ENCODE results near the gene USB1. TPM values are rescaled to one million over a fixed set of nuclear protein-coding genes. Genes with fewer than 3 reads are reported as not detected.

Gene USB1
- total and polyA plus RNA-seq, 2 donors: 4.5 to 31.4 TPM

GRCh38 chr16:57958544-57958943 is 42.7 kb upstream of the USB1 start:
- Histone ChIP-seq H3K36me3 (ENCODE audit: control insufficient read depth in 2 of 2, insufficient read depth in 2 of 2, low read length in 1 of 2) (no peaks in the 10 kb centered on the region), H3K4me1 (ENCODE audit: control insufficient read depth in 2 of 2, insufficient read depth in 2 of 2, low read length in 2 of 2) (no peaks in the 10 kb centered on the region), H3K4me3 (ENCODE audit: low read length in 2 of 2) (no peak overlapping the region), H3K27me3 (ENCODE audit: control insufficient read depth in 2 of 2, insufficient read depth in 1 of 2, low read length in 1 of 2) (no peaks in the 10 kb centered on the region), H3K9me3 (ENCODE audit: control insufficient read depth in 2 of 2, insufficient read depth in 1 of 2, low read length in 1 of 2) (no peaks in the 10 kb centered on the region), H3K27ac (ENCODE audit: low read depth in 1 of 2, low read length in 1 of 2) (no peak overlapping the region)
- 92% methylated on average over 6 of the region's 6 CpGs for WGBS
- no peak for DNase-seq (ENCODE audit: low read depth in 6 of 9, low spot score in 9 of 9)

- Histone ChIP-seq H3K36me3 (ENCODE audit: control insufficient read depth in 2 of 2, insufficient read depth in 2 of 2, low read length in 1 of 2) (no peaks in the 10 kb centered on the region), H3K4me1 (ENCODE audit: control insufficient read depth in 2 of 2, insufficient read depth in 2 of 2, low read length in 2 of 2) (no peaks in the 10 kb centered on the region), H3K4me3 (ENCODE audit: low read length in 2 of 2) (no peak overlapping the region), H3K9me3 (ENCODE audit: control insufficient read depth in 2 of 2, insufficient read depth in 1 of 2, low read length in 1 of 2) (no peaks in the 10 kb centered on the region), H3K27me3 (ENCODE audit: control insufficient read depth in 2 of 2, insufficient read depth in 1 of 2, low read length in 1 of 2) (no peaks in the 10 kb centered on the region), H3K27ac (ENCODE audit: low read depth in 1 of 2, low read length in 1 of 2) (no peak overlapping the region)
- 79% methylated on average over 8 of the region's 8 CpGs for WGBS
- DNase-seq (ENCODE audit: low read depth in 6 of 9, low spot score in 9 of 9): no peak
Measured at GRCh38 chr16:57959121-57959520, 42.1 kb upstream of the USB1 start.

- Histone ChIP-seq H3K4me3 (ENCODE audit: low read length in 2 of 2) (no peak overlapping the region), H3K9me3 (ENCODE audit: control insufficient read depth in 2 of 2, insufficient read depth in 1 of 2, low read length in 1 of 2) (no peaks in the 10 kb centered on the region), H3K36me3 (ENCODE audit: control insufficient read depth in 2 of 2, insufficient read depth in 2 of 2, low read length in 1 of 2) (no peaks in the 10 kb centered on the region), H3K27ac (ENCODE audit: low read depth in 1 of 2, low read length in 1 of 2) (no peak overlapping the region), H3K27me3 (ENCODE audit: control insufficient read depth in 2 of 2, insufficient read depth in 1 of 2, low read length in 1 of 2) (no peaks in the 10 kb centered on the region), H3K4me1 (ENCODE audit: control insufficient read depth in 2 of 2, insufficient read depth in 2 of 2, low read length in 2 of 2) (no peaks in the 10 kb centered on the region)
- WGBS: 90% methylated on average over 11 of the region's 11 CpGs
- no peak for DNase-seq (ENCODE audit: low read depth in 6 of 9, low spot score in 9 of 9)
Measured at GRCh38 chr16:57959804-57960203, 41.4 kb upstream of the USB1 start.

DNA sequence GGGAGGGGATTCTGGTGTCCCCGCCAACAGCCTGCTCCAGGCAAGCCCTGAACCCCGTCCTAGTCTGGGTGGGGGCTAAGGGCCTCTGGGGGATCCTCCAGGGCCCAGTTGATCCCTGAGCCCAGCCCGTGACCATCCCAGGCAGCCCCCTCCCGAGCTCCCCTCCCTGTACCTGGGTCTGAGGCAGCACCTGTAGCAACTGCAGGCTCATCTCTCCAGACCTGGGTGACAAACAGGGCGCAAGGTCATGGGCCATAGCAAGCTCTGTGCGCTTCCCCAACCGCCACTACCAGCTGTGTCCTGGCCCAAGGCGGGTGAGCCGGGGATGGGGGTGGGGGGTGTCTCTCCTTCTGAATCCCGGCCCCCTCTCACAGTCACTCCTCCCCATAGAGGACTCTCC is 40.9 kb upstream of the USB1 start:
- no peaks in the 10 kb centered on the region for H3K4me1 ChIP-seq (ENCODE audit: control insufficient read depth in 2 of 2, insufficient read depth in 2 of 2, low read length in 2 of 2)
- no peaks in the 10 kb centered on the region for H3K9me3 ChIP-seq (ENCODE audit: control insufficient read depth in 2 of 2, insufficient read depth in 1 of 2, low read length in 1 of 2)
- WGBS: 94% methylated on average over 10 of the region's 10 CpGs
- H3K4me3 ChIP-seq (ENCODE audit: low read length in 2 of 2): no peak overlapping the region
- DNase-seq (ENCODE audit: low read depth in 6 of 9, low spot score in 9 of 9): no peak
- H3K27me3 ChIP-seq (ENCODE audit: control insufficient read depth in 2 of 2, insufficient read depth in 1 of 2, low read length in 1 of 2): no peaks in the 10 kb centered on the region
- no peaks in the 10 kb centered on the region for H3K36me3 ChIP-seq (ENCODE audit: control insufficient read depth in 2 of 2, insufficient read depth in 2 of 2, low read length in 1 of 2)
- H3K27ac ChIP-seq (ENCODE audit: low read depth in 1 of 2, low read length in 1 of 2): no peak overlapping the region

- DNase-seq (ENCODE audit: low read depth in 6 of 9, low spot score in 9 of 9): no peak
- Histone ChIP-seq H3K4me3 (ENCODE audit: low read length in 2 of 2) (no peak overlapping the region), H3K27me3 (ENCODE audit: control insufficient read depth in 2 of 2, insufficient read depth in 1 of 2, low read length in 1 of 2) (no peaks in the 10 kb centered on the region), H3K9me3 (ENCODE audit: control insufficient read depth in 2 of 2, insufficient read depth in 1 of 2, low read length in 1 of 2) (no peaks in the 10 kb centered on the region), H3K36me3 (ENCODE audit: control insufficient read depth in 2 of 2, insufficient read depth in 2 of 2, low read length in 1 of 2) (no peaks in the 10 kb centered on the region), H3K27ac (ENCODE audit: low read depth in 1 of 2, low read length in 1 of 2) (no peak overlapping the region), H3K4me1 (ENCODE audit: control insufficient read depth in 2 of 2, insufficient read depth in 2 of 2, low read length in 2 of 2) (no peaks in the 10 kb centered on the region)
- WGBS: 96% methylated on average over 7 of the region's 7 CpGs
Measured at GRCh38 chr16:57960826-57961472, 40.3 kb upstream of the USB1 start.

DNA sequence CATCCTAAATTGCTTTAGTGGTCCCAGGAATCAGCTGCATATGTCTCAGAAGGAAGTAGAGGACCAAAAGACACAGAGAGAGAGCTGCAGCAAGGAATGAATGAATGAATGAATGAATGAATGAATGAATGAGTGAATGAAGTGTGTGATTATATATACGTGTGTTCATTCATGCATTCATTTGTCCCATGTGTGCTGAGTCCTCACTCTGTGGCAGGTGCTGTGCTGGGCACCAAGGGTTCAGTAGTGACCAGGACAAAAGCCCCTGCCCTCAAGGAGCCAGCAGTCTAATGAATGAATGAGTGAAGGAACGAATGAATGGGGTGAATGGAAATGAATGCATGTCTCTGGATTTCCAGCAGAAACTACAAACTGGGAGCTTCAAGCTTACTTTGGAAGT is 39.7 kb upstream of the USB1 start:
- no peak for DNase-seq (ENCODE audit: low read depth in 6 of 9, low spot score in 9 of 9)
- no peak overlapping the region for H3K27ac ChIP-seq (ENCODE audit: low read depth in 1 of 2, low read length in 1 of 2)
- H3K4me3 ChIP-seq (ENCODE audit: low read length in 2 of 2): no peak overlapping the region
- no peaks in the 10 kb centered on the region for H3K4me1 ChIP-seq (ENCODE audit: control insufficient read depth in 2 of 2, insufficient read depth in 2 of 2, low read length in 2 of 2)
- no peaks in the 10 kb centered on the region for H3K36me3 ChIP-seq (ENCODE audit: control insufficient read depth in 2 of 2, insufficient read depth in 2 of 2, low read length in 1 of 2)
- WGBS: 89% methylated on average over 2 of the region's 2 CpGs
- no peaks in the 10 kb centered on the region for H3K9me3 ChIP-seq (ENCODE audit: control insufficient read depth in 2 of 2, insufficient read depth in 1 of 2, low read length in 1 of 2)
- H3K27me3 ChIP-seq (ENCODE audit: control insufficient read depth in 2 of 2, insufficient read depth in 1 of 2, low read length in 1 of 2): no peaks in the 10 kb centered on the region

DNA sequence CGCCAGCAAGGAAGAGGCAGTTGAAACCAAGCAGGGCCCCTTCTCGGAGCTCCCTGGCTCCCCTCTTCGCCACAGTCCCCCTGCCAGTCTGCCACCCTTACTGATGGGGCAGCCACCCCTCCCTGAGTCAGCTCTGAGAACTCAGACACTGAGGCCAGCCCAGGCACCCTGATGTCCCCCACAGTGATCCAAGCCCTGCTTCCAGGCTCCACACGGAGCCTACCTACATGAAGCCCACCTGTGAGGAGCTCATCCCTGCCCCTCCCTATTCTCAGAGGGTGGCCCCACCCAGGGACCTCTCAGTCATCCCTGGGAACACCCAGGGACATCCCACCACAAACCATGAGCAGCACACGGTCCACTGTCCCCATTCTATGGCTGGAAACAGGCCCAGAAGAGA is 39.2 kb upstream of the USB1 start:
- H3K4me3 ChIP-seq (ENCODE audit: low read length in 2 of 2): no peak overlapping the region
- no peak overlapping the region for H3K27ac ChIP-seq (ENCODE audit: low read depth in 1 of 2, low read length in 1 of 2)
- DNase-seq (ENCODE audit: low read depth in 6 of 9, low spot score in 9 of 9): no peak
- H3K36me3 ChIP-seq (ENCODE audit: control insufficient read depth in 2 of 2, insufficient read depth in 2 of 2, low read length in 1 of 2): no peaks in the 10 kb centered on the region
- H3K27me3 ChIP-seq (ENCODE audit: control insufficient read depth in 2 of 2, insufficient read depth in 1 of 2, low read length in 1 of 2): no peaks in the 10 kb centered on the region
- H3K4me1 ChIP-seq (ENCODE audit: control insufficient read depth in 2 of 2, insufficient read depth in 2 of 2, low read length in 2 of 2): no peaks in the 10 kb centered on the region
- H3K9me3 ChIP-seq (ENCODE audit: control insufficient read depth in 2 of 2, insufficient read depth in 1 of 2, low read length in 1 of 2): no peaks in the 10 kb centered on the region
- 92% methylated on average over 5 of the region's 5 CpGs for WGBS

DNA sequence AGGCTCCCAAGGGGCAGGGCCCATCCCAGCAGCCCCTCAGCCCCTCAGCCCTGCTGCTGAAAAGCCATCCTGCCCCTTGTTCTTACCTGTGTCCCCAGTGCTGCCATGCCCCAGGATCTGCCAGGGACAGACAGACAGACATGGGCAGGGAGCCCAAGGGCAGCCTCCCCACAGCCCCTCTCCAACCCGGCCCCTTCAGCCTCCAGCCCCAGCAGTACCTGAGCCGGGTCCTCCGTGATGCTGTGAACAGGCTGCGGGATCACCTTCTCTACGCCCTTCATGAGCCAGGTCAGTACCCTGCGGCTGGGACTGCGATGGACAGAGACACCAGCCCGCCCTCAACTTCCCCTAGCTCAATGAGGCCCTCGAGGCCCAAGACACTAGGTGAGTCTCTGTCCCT is 38.5 kb upstream of the USB1 start:
- DNase-seq (ENCODE audit: low read depth in 6 of 9, low spot score in 9 of 9): no peak
- WGBS: 89% methylated on average over 9 of the region's 9 CpGs

DNA sequence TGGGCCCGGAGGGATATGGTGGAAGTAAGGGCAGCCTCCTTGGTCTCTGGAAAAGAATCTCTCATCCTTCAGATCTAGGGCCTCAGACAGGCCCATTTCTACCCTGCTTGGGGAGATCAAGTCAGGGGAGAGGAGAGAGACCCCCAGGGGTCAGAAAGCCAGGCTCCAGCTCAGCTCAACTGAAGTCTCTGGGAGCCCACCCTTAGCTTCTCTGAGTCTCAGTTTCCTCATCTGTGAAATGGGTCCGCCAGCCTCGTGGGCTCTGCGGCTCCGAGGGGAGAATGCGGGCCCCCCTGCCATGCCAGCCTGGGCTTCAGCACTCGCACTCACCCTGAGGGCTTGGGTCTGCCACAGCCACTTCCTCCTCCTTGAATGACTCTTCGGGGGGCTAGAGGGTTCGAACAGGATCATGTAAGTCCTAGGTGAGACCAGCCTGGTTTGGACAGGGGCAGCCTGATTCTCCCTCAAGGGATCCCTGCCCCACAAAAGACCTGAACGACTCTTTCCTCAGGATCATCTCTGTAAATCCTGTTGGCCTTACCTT is 37.0 kb upstream of the USB1 start:
- no peak for DNase-seq (ENCODE audit: low read depth in 6 of 9, low spot score in 9 of 9)
- Histone ChIP-seq H3K9me3 (ENCODE audit: control insufficient read depth in 2 of 2, insufficient read depth in 1 of 2, low read length in 1 of 2) (no peaks in the 10 kb centered on the region), H3K27me3 (ENCODE audit: control insufficient read depth in 2 of 2, insufficient read depth in 1 of 2, low read length in 1 of 2) (no peaks in the 10 kb centered on the region), H3K36me3 (ENCODE audit: control insufficient read depth in 2 of 2, insufficient read depth in 2 of 2, low read length in 1 of 2) (no peaks in the 10 kb centered on the region), H3K27ac (ENCODE audit: low read depth in 1 of 2, low read length in 1 of 2) (no peak overlapping the region), H3K4me1 (ENCODE audit: control insufficient read depth in 2 of 2, insufficient read depth in 2 of 2, low read length in 2 of 2) (no peaks in the 10 kb centered on the region), H3K4me3 (ENCODE audit: low read length in 2 of 2) (no peak overlapping the region)
- WGBS: 89% methylated on average over 10 of the region's 10 CpGs

More for the DNA sequence above, 38.5 kb upstream of the USB1 start:
- Histone ChIP-seq H3K9me3 (ENCODE audit: control insufficient read depth in 2 of 2, insufficient read depth in 1 of 2, low read length in 1 of 2) (no peaks in the 10 kb centered on the region), H3K36me3 (ENCODE audit: control insufficient read depth in 2 of 2, insufficient read depth in 2 of 2, low read length in 1 of 2) (no peaks in the 10 kb centered on the region), H3K4me1 (ENCODE audit: control insufficient read depth in 2 of 2, insufficient read depth in 2 of 2, low read length in 2 of 2) (no peaks in the 10 kb centered on the region), H3K27me3 (ENCODE audit: control insufficient read depth in 2 of 2, insufficient read depth in 1 of 2, low read length in 1 of 2) (no peaks in the 10 kb centered on the region), H3K4me3 (ENCODE audit: low read length in 2 of 2) (no peak overlapping the region), H3K27ac (ENCODE audit: low read depth in 1 of 2, low read length in 1 of 2) (no peak overlapping the region)

Data from thymus (tissue), 11 donors.